ENCODE data around the gene PIK3R5. TPM values are rescaled to one million over a fixed set of nuclear protein-coding genes. Genes with fewer than 3 reads are reported as not detected.
A peak's percentile ranks its signal among the peaks of the same experiment; 100 is the strongest.

PIK3R5 gene
- total and polyA plus RNA-seq, 7 experiments from 2014 or later: 18.0 to 231 (median 73.8) TPM

- Mint-ChIP-seq H3K36me3 (peaks cover 0 to 34% (median 10%) of the 10 kb centered on the region in 5 donors), H3K4me1 (peaks cover 0 to 14% (median 0%) of the 10 kb centered on the region in 7 donors), H3K9me3 (peaks cover 0 to 2% (median 0%) of the 10 kb centered on the region in 11 donors), H3K27me3 (no peaks in the 10 kb centered on the region), H3K4me3 (no peak overlapping the region), H3K27ac (no peak overlapping the region)
- Histone ChIP-seq H3K4me1 (ENCODE audit: control insufficient read depth in 2 of 2, insufficient read depth in 2 of 2, low read length in 2 of 2) (no peaks in the 10 kb centered on the region), H3K9me3 (ENCODE audit: control insufficient read depth in 2 of 3, low read length in 3 of 3) (no peaks in the 10 kb centered on the region), H3K27me3 (ENCODE audit: control insufficient read depth in 2 of 2, insufficient read depth in 2 of 2, low read length in 2 of 2) (no peaks in the 10 kb centered on the region), H3K27ac (ENCODE audit: low read depth, low read length) (no peak overlapping the region), H3K4me3 (ENCODE audit: low read length) (no peak overlapping the region), H3K36me3 (ENCODE audit: control insufficient read depth in 2 of 3, insufficient read depth in 3 of 3, low read length in 3 of 3) (no peaks in the 10 kb centered on the region)
- intact Hi-C loops (cut with micrococcal nuclease): no loop called here
- ATAC-seq (no peak), DNase-seq (peak in 1 of 9 donors; percentile 1)
- ChIA-PET POLR2A (no interaction called here), CTCF (no interaction called here)
Observed at GRCh38 chr17:8849311-8850041, 116.0 kb downstream of the PIK3R5 start.

GRCh38 chr17:8847891-8848290 is 117.6 kb downstream of the PIK3R5 start:
- Mint-ChIP-seq H3K27ac (no peak overlapping the region), H3K9me3 (peaks cover 0 to 2% (median 0%) of the 10 kb centered on the region in 11 donors), H3K4me3 (no peak overlapping the region), H3K4me1 (peaks cover 0 to 14% (median 0%) of the 10 kb centered on the region in 7 donors), H3K27me3 (no peaks in the 10 kb centered on the region), H3K36me3 (peaks cover 0 to 34% (median 10%) of the 10 kb centered on the region in 5 donors)
- Histone ChIP-seq H3K9me3 (ENCODE audit: control insufficient read depth in 2 of 3, low read length in 3 of 3) (no peaks in the 10 kb centered on the region), H3K27ac (ENCODE audit: low read depth, low read length) (no peak overlapping the region), H3K36me3 (ENCODE audit: control insufficient read depth in 2 of 3, insufficient read depth in 3 of 3, low read length in 3 of 3) (no peaks in the 10 kb centered on the region), H3K27me3 (ENCODE audit: control insufficient read depth in 2 of 2, insufficient read depth in 2 of 2, low read length in 2 of 2) (no peaks in the 10 kb centered on the region), H3K4me3 (ENCODE audit: low read length) (no peak overlapping the region), H3K4me1 (ENCODE audit: control insufficient read depth in 2 of 2, insufficient read depth in 2 of 2, low read length in 2 of 2) (no peaks in the 10 kb centered on the region)
- intact Hi-C loops (cut with micrococcal nuclease): no loop called here
- POLR2A ChIA-PET: no interaction called here
- CTCF ChIA-PET: interaction anchor here (0.5 kb wide), 1 partner anchor 266 kb away, joined by 3 read pairs; no protein-coding TSS in a partner anchor
- no peak for DNase-seq
- ATAC-seq: no peak

- Histone ChIP-seq H3K27ac (ENCODE audit: low read depth, low read length) (no peak overlapping the region), H3K27me3 (ENCODE audit: control insufficient read depth in 2 of 2, insufficient read depth in 2 of 2, low read length in 2 of 2) (no peaks in the 10 kb centered on the region), H3K36me3 (ENCODE audit: control insufficient read depth in 2 of 3, insufficient read depth in 3 of 3, low read length in 3 of 3) (no peaks in the 10 kb centered on the region), H3K4me3 (ENCODE audit: low read length) (no peak overlapping the region), H3K4me1 (ENCODE audit: control insufficient read depth in 2 of 2, insufficient read depth in 2 of 2, low read length in 2 of 2) (no peaks in the 10 kb centered on the region), H3K9me3 (ENCODE audit: control insufficient read depth in 2 of 3, low read length in 3 of 3) (no peaks in the 10 kb centered on the region)
- POLR2A ChIA-PET: no interaction called here
- no peaks in the 10 kb centered on the region for H3K27me3 Mint-ChIP-seq
- peaks cover 0 to 2% (median 0%) of the 10 kb centered on the region in 11 donors for H3K9me3 Mint-ChIP-seq
- intact Hi-C loops (cut with micrococcal nuclease): loop anchor here in 1 of 2 donors (1.0 kb wide), 1 partner anchor 22 kb away; no protein-coding TSS in a partner anchor
- peak in 1 of 9 donors; percentile 11 for DNase-seq
- H3K4me3 Mint-ChIP-seq: no peak overlapping the region
- H3K36me3 Mint-ChIP-seq: peaks cover 0 to 32% (median 10%) of the 10 kb centered on the region in 5 donors
- peaks cover 0 to 13% (median 0%) of the 10 kb centered on the region in 7 donors for H3K4me1 Mint-ChIP-seq
- CTCF ChIA-PET: no interaction called here
- H3K27ac Mint-ChIP-seq: no peak overlapping the region
- ATAC-seq: no peak
Observed at GRCh38 chr17:8846768-8847211, 118.7 kb downstream of the PIK3R5 start.

- Histone ChIP-seq H3K36me3 (ENCODE audit: control insufficient read depth in 2 of 3, insufficient read depth in 3 of 3, low read length in 3 of 3) (no peaks in the 10 kb centered on the region), H3K9me3 (ENCODE audit: control insufficient read depth in 2 of 3, low read length in 3 of 3) (no peaks in the 10 kb centered on the region), H3K4me3 (ENCODE audit: low read length) (no peak overlapping the region), H3K27ac (ENCODE audit: low read depth, low read length) (no peak overlapping the region), H3K27me3 (ENCODE audit: control insufficient read depth in 2 of 2, insufficient read depth in 2 of 2, low read length in 2 of 2) (no peaks in the 10 kb centered on the region), H3K4me1 (ENCODE audit: control insufficient read depth in 2 of 2, insufficient read depth in 2 of 2, low read length in 2 of 2) (no peaks in the 10 kb centered on the region)
- peaks cover 0 to 4% (median 0%) of the 10 kb centered on the region in 7 donors for H3K4me1 Mint-ChIP-seq
- H3K27me3 Mint-ChIP-seq: no peaks in the 10 kb centered on the region
- ChIA-PET POLR2A (no interaction called here), CTCF (interaction anchor here (1.1 kb wide), 1 partner anchor 23 kb away, joined by 3 read pairs; no protein-coding TSS in a partner anchor)
- H3K9me3 Mint-ChIP-seq: peaks cover 0 to 3% (median 0%) of the 10 kb centered on the region in 11 donors
- ATAC-seq (no peak), DNase-seq (no peak)
- no peak overlapping the region for H3K27ac Mint-ChIP-seq
- no peak overlapping the region for H3K4me3 Mint-ChIP-seq
- peaks cover 0 to 29% (median 10%) of the 10 kb centered on the region in 5 donors for H3K36me3 Mint-ChIP-seq
- intact Hi-C loops (cut with micrococcal nuclease): no loop called here
Observed at GRCh38 chr17:8844229-8845218, 121.0 kb downstream of the PIK3R5 start.

GRCh38 chr17:8843344-8843743 is 122.2 kb downstream of the PIK3R5 start:
- H3K9me3 Mint-ChIP-seq: peaks cover 0 to 3% (median 0%) of the 10 kb centered on the region in 11 donors
- H3K36me3 Mint-ChIP-seq: peaks cover 0 to 25% (median 10%) of the 10 kb centered on the region in 5 donors
- no peak overlapping the region for H3K4me3 Mint-ChIP-seq
- intact Hi-C loops (cut with micrococcal nuclease): no loop called here
- Histone ChIP-seq H3K27ac (ENCODE audit: low read depth, low read length) (no peak overlapping the region), H3K36me3 (ENCODE audit: control insufficient read depth in 2 of 3, insufficient read depth in 3 of 3, low read length in 3 of 3) (no peaks in the 10 kb centered on the region), H3K4me1 (ENCODE audit: control insufficient read depth in 2 of 2, insufficient read depth in 2 of 2, low read length in 2 of 2) (no peaks in the 10 kb centered on the region), H3K4me3 (ENCODE audit: low read length) (no peak overlapping the region), H3K27me3 (ENCODE audit: control insufficient read depth in 2 of 2, insufficient read depth in 2 of 2, low read length in 2 of 2) (no peaks in the 10 kb centered on the region), H3K9me3 (ENCODE audit: control insufficient read depth in 2 of 3, low read length in 3 of 3) (no peaks in the 10 kb centered on the region)
- ChIA-PET POLR2A (no interaction called here), CTCF (no interaction called here)
- peaks cover 0 to 4% (median 0%) of the 10 kb centered on the region in 7 donors for H3K4me1 Mint-ChIP-seq
- no peaks in the 10 kb centered on the region for H3K27me3 Mint-ChIP-seq
- ATAC-seq (no peak), DNase-seq (no peak)
- peak overlapping the region in 1 of 9 donors; percentile 28 for H3K27ac Mint-ChIP-seq

- POLR2A ChIA-PET: interaction anchor here (0.6 kb wide), 1 partner anchor 332 kb away, joined by 4 read pairs; no protein-coding TSS in a partner anchor
- H3K4me3 ChIP-seq (ENCODE audit: low read length): no peak overlapping the region
- H3K27ac Mint-ChIP-seq: no peak overlapping the region
- CTCF ChIA-PET: no interaction called here
- peaks cover 0 to 4% (median 0%) of the 10 kb centered on the region in 7 donors for H3K4me1 Mint-ChIP-seq
- ATAC-seq (no peak), DNase-seq (no peak)
- H3K9me3 ChIP-seq (ENCODE audit: control insufficient read depth in 2 of 3, low read length in 3 of 3): no peaks in the 10 kb centered on the region
- intact Hi-C loops (cut with micrococcal nuclease): no loop called here
- no peak overlapping the region for H3K27ac ChIP-seq (ENCODE audit: low read depth, low read length)
- no peaks in the 10 kb centered on the region for H3K27me3 Mint-ChIP-seq
- peaks cover 0 to 3% (median 0%) of the 10 kb centered on the region in 11 donors for H3K9me3 Mint-ChIP-seq
- H3K27me3 ChIP-seq (ENCODE audit: control insufficient read depth in 2 of 2, insufficient read depth in 2 of 2, low read length in 2 of 2): no peaks in the 10 kb centered on the region
- H3K4me3 Mint-ChIP-seq: no peak overlapping the region
- no peaks in the 10 kb centered on the region for H3K4me1 ChIP-seq (ENCODE audit: control insufficient read depth in 2 of 2, insufficient read depth in 2 of 2, low read length in 2 of 2)
- H3K36me3 Mint-ChIP-seq: peaks cover 0 to 25% (median 4%) of the 10 kb centered on the region in 5 donors
- no peaks in the 10 kb centered on the region for H3K36me3 ChIP-seq (ENCODE audit: control insufficient read depth in 2 of 3, insufficient read depth in 3 of 3, low read length in 3 of 3)
Observed at GRCh38 chr17:8841844-8842243, 123.7 kb downstream of the PIK3R5 start.
